NCI-H526 treated with DMSO at 0.1 percent for 48 hours (cell line): ENCODE results near the gene DARS1.
A peak's percentile ranks its signal among the peaks of the same experiment; 100 is the strongest.
"Not testable (repeated sequence)": the region's sequence is repeated elsewhere in the genome, so short reads cannot be mapped to it uniquely, and the experiment has no call there.

ENCODE experiments used
- DNase-seq: peaks from one replicate; lab custom pipeline; 2025; lab: John Stamatoyannopoulos, UW

Gene DARS1

GRCh38 chr2:135945526-135945925, 39.9 kb downstream of the DARS1 start:
- no peak for DNase-seq

GRCh38 chr2:135944625-135945024, 40.8 kb downstream of the DARS1 start:
- DNase-seq, result no peak

GRCh38 chr2:135942936-135943688, 42.3 kb downstream of the DARS1 start:
- DNase-seq, result no peak

- DNase-seq, result no peak
These were observed 48.9 kb downstream of the DARS1 start for GRCh38 chr2:135936524-135936923.

- DNase-seq, result no peak
These were observed 49.5 kb downstream of the DARS1 start for GRCh38 chr2:135935914-135936313.

GRCh38 chr2:135931776-135932443, 53.5 kb downstream of the DARS1 start:
- peak; percentile 32 for DNase-seq

GRCh38 chr2:135926605-135927004, 58.8 kb downstream of the DARS1 start:
- DNase-seq, result no peak

- no peak for DNase-seq
These were observed 59.9 kb downstream of the DARS1 start for GRCh38 chr2:135925571-135925970.

- DNase-seq, result peak; percentile 29
These were observed 69.2 kb downstream of the DARS1 start for GRCh38 chr2:135916207-135916606.

GRCh38 chr2:135914485-135914884, 70.9 kb downstream of the DARS1 start:
- no peak for DNase-seq

- peak; percentile 22 for DNase-seq
These were observed 71.6 kb downstream of the DARS1 start for GRCh38 chr2:135913727-135914365.

GRCh38 chr2:135909976-135910375, 75.5 kb downstream of the DARS1 start:
- DNase-seq, result no peak

GRCh38 chr2:135905679-135906078, 79.7 kb downstream of the DARS1 start:
- DNase-seq, result no peak

GRCh38 chr2:135904341-135904989, 81.0 kb downstream of the DARS1 start:
- DNase-seq, result no peak

- DNase-seq, result no peak
These were observed 81.8 kb downstream of the DARS1 start for GRCh38 chr2:135903650-135904049.

- DNase-seq, result no peak
These were observed 85.9 kb downstream of the DARS1 start for GRCh38 chr2:135899567-135899966.

- DNase-seq, result no peak
These were observed 87.1 kb downstream of the DARS1 start for GRCh38 chr2:135898234-135898786.

- no peak for DNase-seq
These were observed 90.5 kb downstream of the DARS1 start for GRCh38 chr2:135894930-135895329.

GRCh38 chr2:135893374-135893794, 92.0 kb downstream of the DARS1 start:
- DNase-seq, result no peak

- no peak for DNase-seq
These were observed 94.6 kb downstream of the DARS1 start for GRCh38 chr2:135890835-135891234.

- DNase-seq, result no peak
These were observed 95.3 kb downstream of the DARS1 start for GRCh38 chr2:135890149-135890548.

- DNase-seq, result not testable (repeated sequence)
These were observed 96.8 kb downstream of the DARS1 start for GRCh38 chr2:135888587-135888986.
